ENCODE data around the gene CD247. TPM values are rescaled to one million over a fixed set of nuclear protein-coding genes. Genes with fewer than 3 reads are reported as not detected.

Gene CD247
- total RNA-seq, 1 donor: 0.81 TPM

DNA sequence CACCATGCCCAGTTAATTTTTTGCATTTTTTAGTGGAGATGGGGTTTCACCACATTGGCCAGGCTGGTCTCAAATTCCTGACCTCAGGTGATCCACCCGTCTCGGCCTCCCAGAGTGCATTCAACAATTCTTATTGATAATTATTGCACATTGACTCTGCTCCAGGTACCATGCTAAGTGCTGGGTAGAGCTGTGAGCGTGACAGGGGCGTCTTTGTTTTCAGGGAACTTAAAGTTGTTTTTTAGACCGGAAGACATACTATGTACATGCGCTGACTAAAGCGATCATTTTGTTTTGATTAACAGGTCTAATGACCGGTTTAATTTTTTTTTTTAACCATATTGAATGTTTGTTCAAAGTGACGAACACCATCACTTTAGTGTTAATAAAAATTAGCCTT, 4.0 kb downstream of the CD247 start:
- no peak for DNase-seq (ENCODE audit: low read depth in 2 of 3, low spot score in 2 of 3)

DNA sequence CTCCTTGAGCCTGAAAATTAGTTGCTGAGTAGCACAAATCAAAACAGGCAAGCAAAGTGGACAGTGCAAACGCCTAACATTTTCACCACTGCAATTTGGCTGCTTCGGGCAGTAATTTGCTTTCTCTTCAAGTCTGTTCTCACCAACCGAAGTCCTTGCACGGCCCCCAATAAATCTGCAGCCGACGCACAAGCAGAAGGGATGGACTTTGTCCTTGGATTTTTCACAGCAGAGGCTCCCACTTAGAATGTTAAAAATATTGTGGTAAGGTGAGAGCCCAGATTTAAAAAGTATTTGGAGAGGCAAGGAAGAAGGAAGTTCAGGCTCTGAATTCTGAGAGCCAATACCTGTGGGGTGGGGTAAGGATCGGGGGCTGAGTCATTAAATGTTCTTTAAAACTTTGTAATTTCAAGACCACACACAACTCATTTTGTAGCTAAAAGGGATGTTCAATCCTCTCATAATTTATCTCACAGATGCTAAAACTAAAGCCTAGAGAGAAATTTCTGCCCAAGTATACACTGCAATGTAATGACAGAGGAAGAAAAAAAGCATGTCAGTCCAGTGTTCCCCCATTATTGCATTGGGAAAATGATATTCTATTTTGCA, 6.2 kb downstream of the CD247 start:
- no peak for DNase-seq (ENCODE audit: low read depth in 2 of 3, low spot score in 2 of 3)

DNA sequence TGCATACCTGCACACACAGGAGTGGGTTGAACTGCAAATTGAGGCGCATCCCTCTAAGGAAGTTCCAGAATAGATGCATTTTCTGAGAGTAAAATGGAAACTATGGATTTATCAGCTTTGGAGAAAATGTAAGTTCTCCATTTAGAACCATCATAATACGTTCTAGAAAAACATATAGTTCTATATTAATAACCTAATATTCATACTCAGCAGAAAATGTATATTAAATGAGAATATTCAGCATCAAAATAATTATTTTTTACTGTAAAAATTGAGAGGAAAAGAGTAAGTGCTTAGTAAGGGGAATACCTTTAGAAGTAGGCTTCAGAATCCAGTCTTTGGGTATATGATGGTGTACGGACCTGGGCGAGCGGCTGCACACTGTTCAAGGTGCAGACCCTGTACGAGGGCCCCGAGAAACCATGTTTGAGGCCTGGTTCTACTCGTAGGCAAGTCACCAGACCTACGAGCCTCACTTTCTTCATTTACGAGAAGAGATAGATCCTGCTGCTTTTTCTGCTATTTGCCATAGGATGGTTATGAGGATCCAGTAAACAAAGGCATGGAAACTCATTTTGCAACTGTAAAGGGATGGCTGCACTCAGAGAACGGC, 6.8 kb downstream of the CD247 start:
- no peak for DNase-seq (ENCODE audit: low read depth in 2 of 3, low spot score in 2 of 3)

DNA sequence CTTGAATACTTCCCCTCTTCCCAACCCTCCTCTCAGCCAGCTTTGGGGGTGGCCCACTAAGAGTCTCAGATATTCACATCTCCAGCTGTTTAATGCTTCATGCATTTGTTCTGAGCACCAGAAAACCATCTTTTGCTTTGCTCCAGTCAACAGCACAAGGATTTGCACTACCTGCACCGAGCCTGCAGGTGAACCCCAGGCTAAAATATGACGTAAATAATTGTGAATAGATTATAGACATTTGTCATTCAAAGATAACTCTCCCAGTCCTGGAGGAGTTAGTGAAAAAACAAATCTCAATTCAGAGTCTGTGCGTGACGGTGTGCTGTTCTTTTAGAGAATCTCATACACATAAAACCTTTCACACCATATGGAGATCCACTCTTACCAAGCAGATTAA, 7.4 kb downstream of the CD247 start:
- no peak for DNase-seq (ENCODE audit: low read depth in 2 of 3, low spot score in 2 of 3)

DNA sequence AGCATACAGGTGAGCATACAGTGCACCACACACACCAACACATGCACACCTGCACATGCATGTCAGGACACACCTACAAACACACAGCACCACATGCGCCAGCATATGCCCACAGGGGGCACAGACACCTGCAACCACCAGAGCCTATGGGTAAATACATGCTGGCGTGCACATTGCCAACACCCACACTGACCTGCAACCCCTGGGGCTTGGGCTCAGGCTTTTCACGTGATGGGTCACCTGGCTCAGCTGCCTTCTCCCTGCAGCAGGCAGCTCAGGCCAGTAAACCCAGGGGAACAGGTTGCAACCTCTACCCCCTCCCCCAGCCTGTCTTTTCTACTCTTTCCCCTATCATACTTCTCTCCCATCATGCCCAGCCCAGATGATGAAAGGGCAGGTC, 8.1 kb downstream of the CD247 start:
- DNase-seq (ENCODE audit: low read depth in 2 of 3, low spot score in 2 of 3): no peak

DNA sequence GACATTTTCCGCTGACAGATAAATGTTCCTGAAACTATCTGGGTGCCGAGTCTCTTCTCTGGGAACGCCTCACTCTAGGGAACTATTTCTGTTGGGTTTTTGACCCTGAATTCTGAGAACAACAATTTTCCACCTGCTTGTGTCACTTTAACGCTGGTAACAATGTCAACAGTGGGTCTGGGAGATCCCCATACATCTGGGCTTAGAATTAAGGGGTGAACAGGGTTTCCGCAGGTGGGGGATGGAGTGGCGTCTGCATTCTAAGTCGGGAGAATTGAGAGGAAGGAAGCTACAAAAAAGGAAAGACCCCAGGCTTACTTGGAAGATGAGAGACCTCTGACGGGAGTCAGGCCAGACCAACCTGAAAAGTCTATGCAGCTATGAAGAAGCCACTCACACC, 8.7 kb downstream of the CD247 start:
- DNase-seq (ENCODE audit: low read depth in 2 of 3, low spot score in 2 of 3): no peak

DNA sequence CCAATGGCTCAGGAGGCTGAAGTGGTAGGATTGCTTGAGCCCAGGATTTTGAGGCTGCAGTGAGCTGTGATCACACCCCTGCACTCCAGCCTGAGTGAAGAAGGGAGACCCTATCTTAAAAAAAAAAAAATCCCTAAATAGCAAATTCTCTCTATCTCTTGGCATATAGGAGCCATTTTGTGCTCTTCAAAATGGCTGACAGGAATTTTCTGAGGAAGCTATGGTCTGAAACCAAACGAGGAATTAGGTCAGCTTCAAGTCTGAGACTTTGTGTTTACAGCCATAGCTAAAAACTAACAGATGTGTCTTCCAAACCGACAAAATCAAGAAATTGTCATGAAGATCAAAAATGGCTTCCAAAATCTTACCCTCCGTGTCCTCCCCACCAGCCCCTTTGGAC, 10.6 kb downstream of the CD247 start:
- no peak for DNase-seq (ENCODE audit: low read depth in 2 of 3, low spot score in 2 of 3)

DNA sequence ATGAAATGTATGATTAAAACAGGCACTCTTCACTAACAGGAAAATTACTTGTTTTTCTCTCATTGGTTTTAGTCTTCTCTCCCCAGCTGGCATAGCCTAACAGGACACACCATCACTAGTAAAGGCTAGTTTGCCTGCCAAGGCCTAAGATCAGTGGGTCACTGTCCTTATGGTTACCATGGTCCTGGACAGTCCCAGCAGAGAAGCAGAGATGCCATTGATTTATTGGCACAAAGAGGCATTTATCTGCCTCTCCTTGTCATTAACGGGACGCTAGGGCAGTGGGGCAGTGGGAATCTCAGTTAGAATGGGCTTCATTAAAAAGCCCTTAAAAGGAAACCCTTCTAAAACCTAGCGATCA, 13.9 kb downstream of the CD247 start:
- no peak for DNase-seq (ENCODE audit: low read depth in 2 of 3, low spot score in 2 of 3)

DNA sequence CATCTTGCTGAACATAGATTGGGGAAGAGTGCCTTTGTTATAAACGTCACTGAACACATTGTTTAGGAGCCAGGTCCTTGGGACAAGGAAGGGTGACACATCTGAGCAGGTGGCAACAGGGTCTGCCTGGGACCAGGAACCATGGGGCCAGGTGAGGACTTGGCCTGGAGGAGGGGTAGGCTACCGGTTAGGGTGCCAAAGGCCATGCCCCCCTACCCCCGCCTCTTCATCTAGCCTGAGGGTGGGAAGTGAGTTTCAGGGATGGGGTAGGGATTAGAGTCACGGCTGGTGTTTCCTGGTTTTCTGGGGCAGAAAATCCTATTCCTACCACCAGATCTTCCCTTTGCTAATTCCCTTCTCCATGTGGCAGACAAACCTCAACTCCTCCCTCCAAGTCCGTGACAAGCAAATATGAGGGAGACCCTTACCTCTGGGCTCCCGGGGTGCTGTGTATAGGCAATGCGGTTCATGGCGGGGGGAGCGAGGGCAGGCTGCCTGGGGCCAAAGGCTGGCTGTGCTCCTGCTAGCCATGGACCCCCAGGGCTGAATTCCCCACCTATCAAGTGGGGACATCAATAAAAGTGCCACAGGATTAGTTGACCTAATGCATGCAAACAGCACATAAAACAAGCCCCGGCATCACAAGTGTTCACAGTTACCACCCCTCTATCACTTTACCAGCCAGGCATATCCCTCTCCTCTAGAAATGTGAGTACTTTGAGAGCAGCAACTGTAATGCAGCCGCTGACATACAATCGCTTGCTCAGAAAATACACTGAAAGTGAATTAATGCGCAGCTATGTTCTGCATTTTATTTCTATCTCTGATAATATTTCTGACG, 14.5 kb downstream of the CD247 start:
- DNase-seq (ENCODE audit: low read depth in 2 of 3, low spot score in 2 of 3): no peak

DNA sequence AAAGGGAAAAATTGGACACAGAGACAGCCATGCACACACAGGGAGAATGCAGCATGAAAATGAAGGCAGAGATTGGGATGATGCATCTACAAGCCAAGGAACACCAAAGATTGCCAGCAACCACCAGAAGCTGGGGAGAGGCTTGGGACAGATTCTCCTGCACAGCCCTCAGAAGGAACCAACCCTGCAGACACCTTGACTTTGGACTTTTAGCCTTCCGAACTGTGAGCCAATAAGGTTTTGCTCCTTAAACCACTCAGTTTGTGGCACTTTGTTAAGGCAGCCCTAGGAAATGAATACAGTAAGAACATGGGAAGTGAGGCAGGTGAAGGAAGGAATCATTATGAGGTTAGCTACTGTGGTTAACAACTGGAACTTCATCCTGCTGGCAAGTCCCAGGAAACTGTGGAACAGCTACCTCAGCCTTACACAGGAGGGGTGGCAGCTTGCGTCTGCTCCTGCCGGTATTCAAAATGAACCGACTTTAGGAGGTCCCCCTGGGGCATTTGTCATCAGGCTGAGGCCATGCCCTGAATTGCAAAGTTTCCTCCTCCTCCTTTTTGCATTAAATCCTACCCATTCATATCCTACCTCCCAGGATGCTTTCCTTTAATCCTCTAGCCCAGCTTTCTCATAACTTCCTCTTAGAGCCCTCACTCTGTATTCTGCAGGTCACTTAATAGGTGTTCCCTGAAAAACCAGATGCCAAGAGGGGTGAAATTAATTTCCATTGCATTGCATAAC, 15.4 kb downstream of the CD247 start:
- no peak for DNase-seq (ENCODE audit: low read depth in 2 of 3, low spot score in 2 of 3)

DNA sequence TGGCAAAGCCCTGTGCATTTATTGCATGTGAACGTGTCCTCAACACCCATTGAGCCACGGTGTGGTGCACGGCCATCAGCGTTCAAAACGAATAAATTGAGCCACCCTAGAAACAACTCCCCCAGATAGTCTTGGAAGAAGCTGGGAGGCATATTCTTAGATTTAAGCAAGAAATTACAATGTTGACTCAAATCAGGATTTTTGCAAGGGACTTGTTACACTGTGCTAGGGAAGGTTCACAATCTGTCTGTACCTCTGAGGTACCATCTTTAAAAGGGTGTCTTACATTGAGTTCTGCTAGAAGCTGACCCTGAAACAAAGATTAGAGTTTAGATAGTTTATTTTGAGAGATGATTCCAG, 16.2 kb downstream of the CD247 start:
- no peak for DNase-seq (ENCODE audit: low read depth in 2 of 3, low spot score in 2 of 3)

DNA sequence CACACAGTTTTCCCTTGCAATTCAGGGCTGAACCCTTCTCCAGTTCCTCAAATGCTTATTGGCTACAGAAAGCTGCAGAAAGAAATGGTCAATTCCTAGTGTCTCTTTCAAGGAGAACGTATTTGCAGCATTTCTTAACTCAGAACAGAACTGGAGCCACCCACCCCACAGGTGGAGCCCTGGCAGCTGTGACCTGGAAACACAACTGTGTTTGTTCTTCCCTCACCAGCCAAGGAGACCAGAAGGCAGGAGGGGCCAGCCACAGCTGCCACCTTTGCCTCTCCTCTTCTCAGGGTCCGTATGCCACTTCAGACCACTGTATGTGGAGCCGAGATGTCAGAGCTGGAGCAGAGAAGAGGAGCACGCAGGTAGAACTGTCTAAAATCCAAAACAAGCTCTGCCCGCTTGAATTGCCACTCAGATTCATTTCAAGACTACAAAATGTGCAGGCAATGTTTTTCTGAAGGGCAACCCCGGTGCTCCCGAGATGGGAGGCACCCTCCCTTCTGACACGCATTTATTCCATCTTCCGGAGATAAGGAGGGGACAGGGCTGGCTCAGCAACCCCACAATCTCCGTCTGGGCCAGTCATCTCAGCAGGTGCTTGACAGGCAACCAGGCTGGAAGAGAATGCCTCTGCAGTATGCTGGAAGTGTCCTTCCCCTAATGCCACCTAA, 16.7 kb downstream of the CD247 start:
- DNase-seq (ENCODE audit: low read depth in 2 of 3, low spot score in 2 of 3): no peak

DNA sequence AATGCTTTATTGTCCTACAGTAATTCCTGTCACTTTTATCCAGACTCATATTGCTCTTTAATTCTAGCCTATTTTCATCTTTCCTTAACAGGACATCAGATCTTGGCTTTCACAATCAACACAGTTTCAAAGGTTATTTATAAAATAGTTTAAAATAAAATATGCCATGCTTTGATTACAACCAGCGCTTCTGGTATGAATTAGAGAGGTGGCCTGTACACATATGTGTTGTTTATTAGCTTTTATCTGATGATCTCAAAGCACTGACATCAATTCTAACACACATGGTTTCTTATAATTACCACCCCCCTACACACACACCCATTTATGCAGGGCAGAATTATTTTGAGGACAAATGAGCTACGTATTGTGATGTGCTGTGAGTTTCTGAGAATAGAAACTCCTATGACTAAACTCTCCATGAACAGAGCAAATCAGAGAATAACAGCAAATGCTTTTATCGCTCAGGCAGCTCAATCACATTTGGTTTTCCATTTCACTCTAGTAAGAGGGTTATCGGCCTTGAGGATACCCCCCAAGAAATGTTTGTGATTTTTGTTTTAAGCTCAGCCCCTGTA, 18.0 kb downstream of the CD247 start:
- no peak for DNase-seq (ENCODE audit: low read depth in 2 of 3, low spot score in 2 of 3)

DNA sequence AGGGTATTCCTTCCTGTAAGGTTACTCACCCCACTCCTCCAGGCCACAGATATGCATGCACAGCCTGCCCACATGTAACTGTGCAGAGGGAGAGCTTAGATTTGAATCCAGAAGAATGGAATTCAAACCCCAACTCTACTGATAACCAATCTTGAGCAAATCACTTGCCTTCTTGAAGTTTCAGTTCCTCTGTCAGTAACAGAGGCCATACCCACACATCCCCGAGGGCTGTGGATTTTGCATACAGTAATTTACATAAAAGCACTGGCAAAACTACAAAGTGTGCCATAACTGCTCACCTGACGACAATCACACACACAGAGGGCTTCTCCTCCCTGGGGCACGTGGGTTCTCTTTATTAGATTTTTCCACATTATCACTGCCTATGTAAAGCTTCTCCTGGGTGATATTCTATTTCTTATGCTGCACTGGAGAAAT, 18.6 kb downstream of the CD247 start:
- DNase-seq (ENCODE audit: low read depth in 2 of 3, low spot score in 2 of 3): no peak

DNA sequence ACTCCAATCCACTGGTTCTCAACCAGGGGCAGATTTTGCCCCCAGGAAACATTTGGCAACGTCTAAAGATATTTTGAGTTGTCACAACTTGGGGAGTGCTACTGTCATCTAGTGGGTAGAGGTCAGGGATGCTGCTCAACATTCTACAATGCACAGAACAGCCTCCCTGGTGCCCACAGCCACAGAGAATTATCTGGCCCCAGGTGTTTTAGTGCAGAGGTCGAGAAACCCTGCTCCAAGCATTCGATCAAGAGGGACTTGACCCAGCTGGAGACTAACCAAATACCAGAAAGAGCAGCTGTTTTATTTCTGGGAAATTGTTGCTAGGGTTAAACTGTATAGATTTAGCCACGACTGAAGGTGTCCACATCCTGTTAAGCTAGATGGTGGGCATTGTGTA, 19.2 kb downstream of the CD247 start:
- no peak for DNase-seq (ENCODE audit: low read depth in 2 of 3, low spot score in 2 of 3)

DNA sequence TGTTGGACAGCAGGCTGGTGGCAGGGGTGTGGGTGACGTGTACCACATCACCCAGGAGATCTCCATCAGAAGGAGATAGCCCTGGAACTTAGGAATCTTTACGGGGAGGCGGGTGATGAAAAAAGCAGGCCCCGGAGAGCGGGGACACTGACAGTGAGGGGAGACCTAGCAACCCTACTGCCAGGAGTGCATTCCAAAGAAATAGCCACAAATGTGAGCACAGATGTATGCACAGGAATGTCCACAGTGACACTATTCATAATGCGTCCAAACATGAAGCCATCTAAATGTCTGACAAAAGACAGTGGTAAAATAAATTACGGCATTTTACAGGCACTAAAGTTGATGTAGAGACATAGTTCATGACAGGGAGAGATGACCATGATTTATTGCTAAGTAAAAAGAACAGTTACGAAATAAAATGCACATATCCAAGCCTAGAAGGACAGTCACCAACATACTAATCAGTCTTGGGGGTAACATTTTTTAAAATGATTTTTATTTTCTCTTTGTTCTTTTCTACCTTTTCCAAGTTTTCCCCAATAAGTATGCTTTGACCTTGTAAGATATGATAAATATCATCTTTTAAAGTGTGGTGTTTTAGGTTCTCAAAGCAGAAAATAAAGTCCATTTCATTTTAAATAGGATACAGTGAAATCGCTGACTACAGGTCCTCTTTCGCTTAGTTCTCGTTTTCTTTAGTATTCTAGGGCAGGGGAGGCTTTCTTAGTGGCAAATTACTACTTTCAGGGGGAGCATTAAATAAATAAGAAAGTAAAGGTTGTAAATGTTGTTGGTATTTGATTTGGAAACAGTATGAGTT, 21.3 kb downstream of the CD247 start:
- no peak for DNase-seq (ENCODE audit: low read depth in 2 of 3, low spot score in 2 of 3)

DNA sequence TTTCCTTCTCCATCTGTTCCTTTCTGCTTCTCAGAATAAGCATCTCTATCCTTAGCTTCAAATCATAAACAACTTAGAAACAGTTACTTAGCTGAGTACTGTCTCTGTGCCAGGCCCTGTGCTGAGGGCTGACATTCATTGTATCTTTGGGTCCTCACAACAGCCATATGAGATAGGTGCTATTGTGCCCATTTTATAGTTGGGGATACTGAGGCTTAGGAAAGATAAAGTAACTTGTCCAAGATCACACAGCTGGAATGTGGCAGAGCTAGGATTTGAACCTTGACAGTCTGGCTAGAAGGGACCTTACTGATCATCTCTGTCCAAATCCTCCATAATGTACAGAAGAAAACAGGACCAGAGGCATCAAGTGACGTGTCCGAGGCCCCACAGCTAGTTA, 25.0 kb downstream of the CD247 start:
- DNase-seq (ENCODE audit: low read depth in 2 of 3, low spot score in 2 of 3): no peak

DNA sequence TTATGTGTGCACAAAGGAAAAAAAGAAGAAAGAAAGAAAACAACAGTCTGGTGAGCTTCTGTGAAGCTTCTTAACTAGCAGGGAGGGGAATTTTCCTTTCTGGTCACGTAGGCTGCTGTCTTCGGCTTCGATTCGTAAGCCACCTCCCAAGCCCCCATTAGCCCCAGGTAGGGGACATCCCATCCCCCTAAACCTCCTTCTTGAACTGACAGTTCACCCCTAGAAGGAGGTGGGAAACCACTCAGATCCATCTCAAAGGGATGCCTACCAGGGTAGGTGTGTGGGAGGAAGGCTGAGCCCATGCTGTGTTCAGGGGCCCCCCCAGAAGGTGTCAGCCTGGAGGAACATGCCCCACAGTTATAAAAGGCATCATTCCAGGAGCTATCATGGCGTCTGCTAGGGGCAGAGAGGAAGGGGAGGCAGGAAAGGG, 25.8 kb downstream of the CD247 start:
- DNase-seq (ENCODE audit: low read depth in 2 of 3, low spot score in 2 of 3): no peak

DNA sequence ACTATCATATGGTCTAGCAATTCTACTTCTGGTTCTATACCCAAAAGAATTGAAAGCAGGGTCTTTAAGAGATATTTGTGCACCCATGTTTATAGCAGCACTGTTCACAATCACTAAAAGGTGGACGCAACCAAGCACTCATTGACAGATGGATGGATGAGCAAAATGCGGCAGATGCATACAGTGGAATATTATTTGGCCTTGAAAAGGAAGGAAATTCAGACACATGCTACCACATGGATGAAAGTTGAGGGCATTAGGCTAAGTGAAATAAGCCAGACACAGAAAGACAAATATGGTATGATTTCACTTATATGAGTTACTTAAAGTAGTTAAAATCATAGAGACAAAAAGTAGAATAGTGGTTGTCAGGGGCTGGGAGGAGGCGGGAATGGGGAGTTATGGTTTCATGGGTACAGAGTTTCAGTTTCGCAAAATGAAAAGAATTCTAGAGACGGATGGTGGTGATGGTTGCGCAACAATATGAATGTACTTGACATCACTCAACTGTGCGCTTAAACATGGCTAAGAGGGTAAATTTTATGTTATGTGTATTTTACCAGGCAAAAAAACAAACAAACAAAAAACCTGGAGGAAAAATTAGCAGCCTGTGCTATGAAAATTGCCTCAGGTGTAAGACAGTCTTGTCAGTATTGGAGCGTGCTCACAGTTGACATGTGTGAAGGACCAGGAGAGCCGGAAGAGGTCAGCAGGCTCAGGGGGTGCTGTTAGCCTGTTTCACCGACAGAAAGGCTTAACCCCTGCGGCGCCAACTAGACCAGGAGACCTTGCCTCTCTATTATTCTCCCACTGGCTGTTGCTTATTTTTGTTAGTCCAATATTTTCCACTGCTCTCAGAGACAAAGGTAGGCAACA, 26.5 kb downstream of the CD247 start:
- DNase-seq (ENCODE audit: low read depth in 2 of 3, low spot score in 2 of 3): no peak
